T-helper 9 cell (primary cell): ENCODE measurements around the gene SLC6A13.
"Not testable (repeated sequence)": the region's sequence is repeated elsewhere in the genome, so short reads cannot be mapped to it uniquely, and the experiment has no call there.

Experiments
- DNase-seq: peaks from one replicate; pipeline ENCODE4 v3.0.0-alpha.2; 2020

SLC6A13 gene

GRCh38 chr12:263574-263973 lies 938 bp upstream of the SLC6A13 start:
- no peak for DNase-seq

- DNase-seq, result no peak
These were observed 523 bp downstream of the SLC6A13 start for GRCh38 chr12:262113-262512.

GRCh38 chr12:257521-258321 lies 4.9 kb downstream of the SLC6A13 start:
- no peak for DNase-seq

- DNase-seq, result no peak
These were observed 5.7 kb downstream of the SLC6A13 start for GRCh38 chr12:256958-257357.

- DNase-seq, result no peak
These were observed 6.4 kb downstream of the SLC6A13 start for GRCh38 chr12:256225-256624.

- no peak for DNase-seq
These were observed 7.7 kb downstream of the SLC6A13 start for GRCh38 chr12:254912-255311.

- no peak for DNase-seq
These were observed 8.6 kb downstream of the SLC6A13 start for GRCh38 chr12:254039-254438.

GRCh38 chr12:253116-253831 lies 9.4 kb downstream of the SLC6A13 start:
- DNase-seq, result no peak

GRCh38 chr12:252636-253035 lies 10.0 kb downstream of the SLC6A13 start:
- no peak for DNase-seq

- DNase-seq, result no peak
These were observed 15.4 kb downstream of the SLC6A13 start for GRCh38 chr12:247271-247670.

GRCh38 chr12:243381-243780 lies 19.3 kb downstream of the SLC6A13 start:
- DNase-seq, result no peak

GRCh38 chr12:242496-242895 lies 20.1 kb downstream of the SLC6A13 start:
- DNase-seq, result no peak

- no peak for DNase-seq
These were observed 21.4 kb downstream of the SLC6A13 start for GRCh38 chr12:241266-241665.

- DNase-seq, result no peak
These were observed 22.1 kb downstream of the SLC6A13 start for GRCh38 chr12:240566-240965.

- DNase-seq, result no peak
These were observed 23.8 kb downstream of the SLC6A13 start for GRCh38 chr12:238736-239398.

- no peak for DNase-seq
These were observed 24.5 kb downstream of the SLC6A13 start for GRCh38 chr12:238116-238515.

GRCh38 chr12:237026-237815 lies 25.4 kb downstream of the SLC6A13 start:
- no peak for DNase-seq

GRCh38 chr12:236445-236844 lies 26.2 kb downstream of the SLC6A13 start:
- no peak for DNase-seq

- not testable (repeated sequence) for DNase-seq
These were observed 26.7 kb downstream of the SLC6A13 start for GRCh38 chr12:235967-236366.

- no peak for DNase-seq
These were observed 27.7 kb downstream of the SLC6A13 start for GRCh38 chr12:234891-235415.

GRCh38 chr12:234019-234418 lies 28.6 kb downstream of the SLC6A13 start:
- no peak for DNase-seq

- no peak for DNase-seq
These were observed 29.0 kb downstream of the SLC6A13 start for GRCh38 chr12:233615-233968.
